ENCODE results near the gene BAZ1B.

The BAZ1B gene

GRCh38 chr7:73461782-73462285, 60.3 kb downstream of the BAZ1B start (continued):
- TF ChIP-seq PATZ1 (CRISPR knock-in tag; IDR thresholded peaks at IDR 0.05; ENCODE audit: borderline replicate concordance) = no peak
- no peak for TF ChIP-seq CSDC2 (CRISPR knock-in tag; IDR thresholded peaks at IDR 0.05)
- no peak for TF ChIP-seq OSR1 (CRISPR knock-in tag; IDR thresholded peaks at IDR 0.05)
- TF ChIP-seq BACH2 (CRISPR knock-in tag; IDR thresholded peaks at IDR 0.05; ENCODE audit: borderline replicate concordance) = no peak
- TF ChIP-seq ESRRG (CRISPR knock-in tag; IDR thresholded peaks at IDR 0.05) = no peak
- TF ChIP-seq ZNF8 (CRISPR knock-in tag; IDR thresholded peaks at IDR 0.05) = no peak

- peak; percentile 95 for TF ChIP-seq ZFP3 (CRISPR knock-in tag; IDR thresholded peaks at IDR 0.05)
- no peak for TF ChIP-seq GLIS3 (CRISPR knock-in tag; IDR thresholded peaks at IDR 0.05)
- ATAC-seq = no peak
Measured at GRCh38 chr7:73454424-73454823, 67.7 kb downstream of the BAZ1B start.

GRCh38 chr7:73452999-73453635, 69.0 kb downstream of the BAZ1B start:
- ATAC-seq = no peak; the same call in 2 of the 3 replicates
- TF ChIP-seq CREB5 (CRISPR knock-in tag; IDR thresholded peaks at IDR 0.05; ENCODE audit: low read depth) = no peak
- TF ChIP-seq ARNTL (CRISPR knock-in tag; IDR thresholded peaks at IDR 0.05; ENCODE audit: borderline replicate concordance, low read depth) = no peak
- TF ChIP-seq RARB (CRISPR knock-in tag; IDR thresholded peaks at IDR 0.05) = no peak
- no peak for TF ChIP-seq ZFP30 (CRISPR knock-in tag; IDR thresholded peaks at IDR 0.05)
- no peak for TF ChIP-seq ZFP3 (CRISPR knock-in tag; IDR thresholded peaks at IDR 0.05)

GRCh38 chr7:73451780-73452398, 70.2 kb downstream of the BAZ1B start:
- TF ChIP-seq ZNF8 (CRISPR knock-in tag; IDR thresholded peaks at IDR 0.05) (no peak), SNAI2 (CRISPR knock-in tag; IDR thresholded peaks at IDR 0.05) (no peak), ESRRG (CRISPR knock-in tag; IDR thresholded peaks at IDR 0.05) (no peak), ZNF565 (CRISPR knock-in tag; conservative IDR thresholded peaks at IDR 0.05; ENCODE audit: low read depth) (no peak), ZC3H10 (CRISPR knock-in tag; IDR thresholded peaks at IDR 0.05) (no peak), POU6F1 (CRISPR knock-in tag; IDR thresholded peaks at IDR 0.05; ENCODE audit: borderline replicate concordance, low read depth) (no peak), TOX (CRISPR knock-in tag; IDR thresholded peaks at IDR 0.05; ENCODE audit: borderline replicate concordance) (no peak)
- peak; percentile 81 for ATAC-seq

GRCh38 chr7:73449422-73449821, 72.7 kb downstream of the BAZ1B start:
- ATAC-seq = no peak
- no peak for TF ChIP-seq SNAI2 (CRISPR knock-in tag; IDR thresholded peaks at IDR 0.05)
- no peak for TF ChIP-seq ZNF565 (CRISPR knock-in tag; conservative IDR thresholded peaks at IDR 0.05; ENCODE audit: low read depth)
- no peak for TF ChIP-seq BACH2 (CRISPR knock-in tag; IDR thresholded peaks at IDR 0.05; ENCODE audit: borderline replicate concordance)
- no peak for TF ChIP-seq TOX (CRISPR knock-in tag; IDR thresholded peaks at IDR 0.05; ENCODE audit: borderline replicate concordance)
- TF ChIP-seq PPARA (CRISPR knock-in tag; IDR thresholded peaks at IDR 0.05; ENCODE audit: borderline replicate concordance) = no peak
- TF ChIP-seq TSHZ2 (CRISPR knock-in tag; IDR thresholded peaks at IDR 0.05) = no peak
- no peak for TF ChIP-seq CSDC2 (CRISPR knock-in tag; IDR thresholded peaks at IDR 0.05)

Measured in SK-N-SH treated with all-trans-retinoic acid at 6 μM for 48 hours (cell line).